NCI-H1930 (cell line): ENCODE measurements around the gene MX2.

Experiments
- DNase-seq, 2 experiments: peaks; one replicate each; lab custom pipeline; 2025; lab: John Stamatoyannopoulos, UW

MX2 gene

DNA sequence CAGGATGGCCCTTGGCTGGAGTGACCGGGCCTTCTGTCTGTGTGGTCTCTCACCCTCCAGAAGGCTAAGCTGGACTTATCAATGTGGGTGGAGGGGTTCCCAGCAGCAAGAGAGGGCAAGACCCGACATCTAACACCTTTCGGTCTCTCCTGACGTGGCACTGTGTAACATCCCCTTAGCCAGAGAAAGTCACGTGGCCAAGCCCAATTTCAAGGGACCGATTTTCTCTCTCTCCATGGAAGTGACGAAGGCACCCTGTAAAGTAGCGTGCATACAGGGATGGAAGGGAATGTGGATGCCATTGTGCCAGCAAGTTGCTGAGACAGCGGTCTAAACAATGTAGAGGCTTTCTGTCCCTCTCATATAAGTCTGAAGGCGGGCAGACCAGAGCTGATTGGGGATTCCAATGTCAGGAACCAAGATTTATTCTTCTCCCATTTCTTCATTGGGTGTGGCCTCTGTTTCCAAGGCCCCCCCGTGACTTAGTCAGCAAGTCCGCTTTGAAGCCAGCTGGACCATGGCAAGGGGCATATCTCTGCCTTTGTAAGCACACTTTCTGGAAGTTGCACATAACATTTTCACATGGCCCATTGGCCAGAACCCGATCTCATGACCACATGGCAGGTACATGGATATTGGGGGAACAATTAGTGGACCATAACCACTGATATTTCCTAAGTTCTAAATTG lies 76.7 kb downstream of the MX2 start:
- no peak for DNase-seq

DNA sequence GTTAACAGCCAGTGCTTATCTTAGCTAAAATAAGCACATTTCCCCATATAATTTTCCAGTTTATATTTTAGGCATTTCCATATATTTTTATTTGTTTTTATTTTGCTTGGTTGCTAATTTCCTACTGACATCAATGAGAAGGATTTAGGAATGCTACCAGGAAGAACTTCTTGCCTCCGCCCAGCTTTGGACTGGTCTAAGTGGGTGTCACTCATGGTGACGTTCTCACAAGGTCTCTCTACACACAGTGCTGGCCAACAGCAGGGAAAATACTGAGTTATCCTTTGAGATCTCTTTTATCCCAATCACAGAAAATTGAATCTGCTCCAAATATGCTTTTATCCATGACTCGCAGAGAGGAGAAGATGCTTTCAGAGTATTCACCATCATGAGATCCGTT lies 77.4 kb downstream of the MX2 start:
- no peak for DNase-seq

GRCh38 chr21:41441546-41441945 lies 79.7 kb downstream of the MX2 start:
- no peak for DNase-seq

DNA sequence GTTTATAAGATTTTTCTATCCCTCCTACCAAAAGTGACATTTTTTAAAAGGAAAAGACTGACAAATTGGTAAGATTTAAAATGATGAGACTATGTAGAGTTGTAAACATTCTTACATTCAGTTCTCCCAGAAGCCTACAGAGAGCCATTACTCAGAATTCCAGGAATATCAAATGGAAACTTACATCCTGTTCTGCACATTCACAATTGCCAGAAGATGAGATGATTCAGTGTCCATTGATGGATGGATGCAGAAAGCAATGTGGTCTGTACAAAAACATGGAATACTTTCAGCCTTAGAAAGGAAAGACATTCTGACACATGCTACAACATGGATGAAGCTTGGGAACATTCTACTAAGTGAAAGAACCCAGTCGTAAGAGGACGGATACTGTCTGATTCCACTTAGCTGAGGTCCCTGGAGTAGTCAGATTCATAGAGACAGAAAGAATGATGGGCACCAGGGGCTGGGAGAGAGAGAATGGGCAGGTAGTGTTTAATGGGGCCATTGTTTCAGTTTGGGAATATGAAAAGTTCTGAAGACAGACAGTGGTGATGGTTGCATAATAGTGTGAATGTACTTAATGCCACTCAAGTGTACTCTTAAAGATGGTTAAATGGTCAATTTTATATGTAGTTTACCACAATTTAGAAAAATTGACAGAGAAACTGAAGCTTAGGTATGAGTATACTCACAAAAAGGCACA lies 80.8 kb downstream of the MX2 start:
- DNase-seq: no peak

DNA sequence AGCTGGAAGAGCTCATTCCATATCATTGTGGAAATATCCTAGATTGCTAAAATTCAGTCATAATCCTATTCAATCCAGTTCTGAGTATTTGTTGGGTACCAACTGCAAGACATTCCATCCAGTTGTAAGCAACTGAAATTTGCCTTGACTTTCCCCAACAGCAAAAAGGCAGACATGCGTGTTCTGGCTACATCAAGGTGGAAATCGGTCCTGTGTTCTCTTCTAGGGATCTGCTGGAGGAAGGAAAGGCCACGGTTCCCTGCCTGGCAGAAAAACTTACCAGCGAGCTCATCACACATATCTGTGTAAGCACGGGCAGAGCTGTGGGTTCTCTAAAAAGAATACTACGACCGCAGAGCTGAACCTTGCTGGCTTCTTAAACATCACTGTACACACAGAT lies 81.7 kb downstream of the MX2 start:
- no peak for DNase-seq

DNA sequence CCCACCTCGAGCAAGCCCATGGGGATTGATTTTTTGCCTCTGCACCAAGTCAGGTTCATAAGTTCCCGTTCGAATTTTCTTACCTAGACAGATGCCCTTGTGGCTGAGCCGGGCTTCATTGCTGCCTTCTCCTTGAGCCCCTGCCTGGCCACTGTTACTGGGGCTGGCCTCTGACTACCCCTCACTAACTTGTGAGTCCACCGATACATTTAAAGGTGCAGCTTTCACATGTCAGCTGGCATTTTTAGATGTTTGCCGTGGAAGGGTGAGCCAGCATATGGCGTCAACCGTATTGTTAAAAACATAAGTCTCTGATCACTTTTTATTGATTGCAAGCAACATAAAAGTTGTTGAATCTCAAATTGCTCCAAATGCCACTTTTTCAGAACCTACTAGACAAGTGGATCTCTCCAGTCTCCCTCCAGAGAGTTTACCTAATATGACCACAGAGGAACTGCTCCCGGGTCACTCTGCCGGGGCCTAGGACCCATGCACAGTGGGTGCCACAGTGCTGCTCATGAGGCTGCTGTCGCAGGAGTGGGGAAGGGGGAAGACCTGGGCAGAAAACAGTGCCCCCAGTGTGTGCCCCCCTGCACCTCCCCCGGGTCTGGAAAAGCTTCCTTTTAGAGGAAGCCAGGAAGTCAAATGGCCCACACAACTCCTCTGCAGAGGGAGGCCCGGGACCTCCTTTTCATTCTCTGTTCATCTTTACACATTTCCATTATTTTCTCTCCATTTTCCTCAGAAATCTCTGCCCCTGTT lies 83.1 kb downstream of the MX2 start:
- DNase-seq: no peak

DNA sequence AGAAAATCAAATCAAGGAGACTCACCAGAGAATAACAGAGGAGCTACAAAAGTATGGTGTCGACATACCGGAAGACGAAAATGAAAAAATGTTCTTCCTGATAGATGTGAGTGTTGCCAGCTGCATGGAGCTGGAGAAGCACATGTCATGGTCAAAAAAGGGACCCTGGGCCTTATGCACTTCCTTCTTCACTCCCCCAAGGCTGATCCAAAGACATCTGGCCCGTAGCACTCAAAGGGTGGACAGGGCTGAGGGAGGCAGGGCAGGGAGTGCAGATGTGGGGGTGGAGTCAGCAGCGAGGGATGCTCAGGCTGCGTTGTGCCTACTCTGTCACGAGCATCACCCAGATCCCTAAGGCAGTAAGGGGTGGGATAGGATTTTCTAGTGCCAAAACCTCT lies 83.6 kb downstream of the MX2 start:
- no peak for DNase-seq

GRCh38 chr21:41446586-41446985 lies 84.8 kb downstream of the MX2 start:
- no peak for DNase-seq

GRCh38 chr21:41447356-41447755 lies 85.5 kb downstream of the MX2 start:
- DNase-seq: no peak

- DNase-seq: no peak
Measured at GRCh38 chr21:41449613-41450012, 87.8 kb downstream of the MX2 start.

- no peak for DNase-seq
Measured at GRCh38 chr21:41451753-41452676, 90.2 kb downstream of the MX2 start.

- DNase-seq: no peak
Measured at GRCh38 chr21:41453198-41453597, 91.4 kb downstream of the MX2 start.

- DNase-seq: no peak
Measured at GRCh38 chr21:41453761-41454160, 91.9 kb downstream of the MX2 start.

- no peak for DNase-seq
Measured at GRCh38 chr21:41458121-41458520, 96.3 kb downstream of the MX2 start.

DNA sequence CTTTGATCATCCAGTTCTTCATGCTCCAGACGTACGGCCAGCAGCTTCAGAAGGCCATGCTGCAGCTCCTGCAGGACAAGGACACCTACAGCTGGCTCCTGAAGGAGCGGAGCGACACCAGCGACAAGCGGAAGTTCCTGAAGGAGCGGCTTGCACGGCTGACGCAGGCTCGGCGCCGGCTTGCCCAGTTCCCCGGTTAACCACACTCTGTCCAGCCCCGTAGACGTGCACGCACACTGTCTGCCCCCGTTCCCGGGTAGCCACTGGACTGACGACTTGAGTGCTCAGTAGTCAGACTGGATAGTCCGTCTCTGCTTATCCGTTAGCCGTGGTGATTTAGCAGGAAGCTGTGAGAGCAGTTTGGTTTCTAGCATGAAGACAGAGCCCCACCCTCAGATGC lies 96.7 kb downstream of the MX2 start:
- DNase-seq: no peak
